Adrenal gland (tissue), 12 donors: Measurements from ENCODE around the gene TOP2A. TPM values are rescaled to one million over a fixed set of nuclear protein-coding genes. Genes with fewer than 3 reads are reported as not detected.

Experiments
- DNase-seq, 7 donors: peaks; one replicate each; pipeline ENCODE4 v3.0.0-alpha.2; 2019 to 2020
- H3K27ac ChIP-seq, 5 donors: fragments of 200-600 bp; sonication (generic) in 4 of 5; 1 replicate in 3 of 5; 2 replicates in 2 of 5; pipeline versions ENCODE4 v1.5.1 to v1.8.0; 2016 to 2020; ENCODE audit warnings: mild to moderate bottlenecking in 1 of 5
- H3K27me3 ChIP-seq: fragments of 200-600 bp; 2 replicates; pipeline ENCODE4 v1.8.0; 2021
- H3K36me3 ChIP-seq, 2 donors: fragments of 200-600 bp; replicated peaks in 1 of 2; 1 replicate in 1 of 2; 2 replicates in 1 of 2; pipeline versions ENCODE4 v1.5.1 to v1.8.0; 2018 to 2022
- H3K4me1 ChIP-seq, 2 donors: fragments of 200-600 bp; replicated peaks in 1 of 2; 1 replicate in 1 of 2; 2 replicates in 1 of 2; pipeline versions ENCODE4 v1.5.1 to v1.8.0; 2018 to 2021
- H3K4me3 ChIP-seq, 4 donors: fragments of 200-600 bp; sonication (generic) in 3 of 4; one replicate each; pipeline ENCODE4 v1.5.1; 2016 to 2018
- H3K9me3 ChIP-seq, 3 donors: fragments of 200-600 bp; sonication (generic) in 1 of 3; replicated peaks in 1 of 3; 1 replicate in 2 of 3; 2 replicates in 1 of 3; pipeline versions ENCODE4 v1.5.1 to v1.8.0; 2016 to 2021
- CTCF ChIP-seq, 6 experiments: fragments of 450-650 bp in 4 of 6; fragments of 200-600 bp in 2 of 6; sonication (generic) in 1 of 6; IDR thresholded peaks; 1 replicate in 5 of 6; 2 replicates in 1 of 6; pipeline versions ENCODE4 v1.5.1 to v1.8.0; 2016 to 2021; ENCODE audit warnings: antibody characterized with exemption in 6 of 6, mild to moderate bottlenecking in 2 of 6, moderate library complexity in 1 of 6
- POLR2A ChIP-seq, 2 donors: fragments of 450-650 bp; IDR thresholded peaks; one replicate each; pipeline ENCODE4 v1.6.1; 2017; ENCODE audit warnings: antibody characterized with exemption in 2 of 2, mild to moderate bottlenecking in 2 of 2, moderate library complexity in 1 of 2
- WGBS, 4 donors: extraction: QIAGEN DNeasy Blood & Tissue Kit in 2 of 4; methylation state at CpG; one replicate each; pipeline versions ENCODE4 v1.1.5 to v1.1.7; 2013 to 2017; 5-methylcytosine and 5-hydroxymethylcytosine counted together
- intact Hi-C, 2 donors: fragments of 100-400 bp; cut with DNase I; formaldehyde crosslinking; loops; one replicate each; pipeline versions ENCODE4 v1.14.1 to v1.15.0; 2022 to 2023
- polyA plus RNA-seq, 3 donors: library from polyadenylated mRNA; stranded (reverse); fragments of 200-250 nt in 2 of 3; fragments of 350-450 nt in 1 of 3; fragmentation: Illumina TruSeq in 1 of 3; extraction: RNeasy Lipid Tissue Mini Kit (QIAGEN cat#74804) in 1 of 3; gene quantifications; one replicate each; pipeline ENCODE4 v1.2.3, GENCODE V29; 2013 to 2014
- total RNA-seq, 9 donors: library from RNA; depleted of rRNA in 4 of 9; stranded (reverse); fragments of >200 nt in 4 of 9; fragments of 120-200 nt in 1 of 9; fragmentation: NEBNext Ultra II Directional in 1 of 9; extraction: Animal tissue kit (Norgen Biotek cat#: 25700) in 1 of 9; gene quantifications; one replicate each; pipeline versions ENCODE4 v1.1.0 to v1.2.4, GENCODE V29; 2013 to 2023
- donor health status: healthy with polysubstance abuse.
- donor health status: Bipolar disorder and iron deficiency.
- donor health status: DM: yes; HTN: yes; CAD: no.
- donor health status: DM: no; HTN: no; CAD: no.
- donor health status: DM: no; HTN: no; CAD: no.
- donor health status: DM: yes; HTN: yes; CAD: no.

Gene TOP2A
- total and polyA plus RNA-seq, 12 donors: 0.32 to 51.1 (median 3.8) TPM

GRCh38 chr17:40442392-40443195, 24.9 kb upstream of the TOP2A start:
- TF ChIP-seq POLR2A (IDR thresholded peaks at IDR 0.05) (no peak), CTCF (IDR thresholded peaks at IDR 0.05) (peak in 1 of 6 experiments; percentile 19)
- DNase-seq: peak in 1 of 7 donors; percentile 35
- H3K36me3 ChIP-seq: no peaks in the 10 kb centered on the region
- 47 to 62% (median 53%) methylated on average over 9 to 29 of the region's 29 CpGs for WGBS, 4 donors
- no peaks in the 10 kb centered on the region for H3K27me3 ChIP-seq
- peaks cover 0 to 16% of the 10 kb centered on the region in 2 donors for H3K4me1 ChIP-seq
- H3K4me3 ChIP-seq: peak overlapping the region in 2 of 4 donors; percentile 16 to 60
- intact Hi-C loops: loop anchor here (2.0 to 10.0 kb wide), 4 partner anchors 90 to 122 kb away; partner anchors contain the start of gene CCR7 (in 1 of the 2)
- no peaks in the 10 kb centered on the region for H3K9me3 ChIP-seq
- H3K27ac ChIP-seq: peak overlapping the region in 4 of 5 donors; percentile 64 to 97 (median 81)

- H3K27ac ChIP-seq: no peak overlapping the region
- intact Hi-C loops: loop anchor here (5.0 to 10.0 kb wide), 3 partner anchors 92 to 125 kb away; partner anchors contain the start of gene CCR7 (in 1 of the 2)
- H3K9me3 ChIP-seq: no peaks in the 10 kb centered on the region
- H3K36me3 ChIP-seq: no peaks in the 10 kb centered on the region
- peak in 1 of 7 donors; percentile 9 for DNase-seq
- WGBS, 4 donors: 53 to 73% (median 68%) methylated on average over 4 of the region's 4 CpGs
- no peaks in the 10 kb centered on the region for H3K27me3 ChIP-seq
- H3K4me3 ChIP-seq: no peak overlapping the region
- TF ChIP-seq POLR2A (IDR thresholded peaks at IDR 0.05) (no peak), CTCF (IDR thresholded peaks at IDR 0.05) (no peak)
- H3K4me1 ChIP-seq: peaks cover 0 to 7% of the 10 kb centered on the region in 2 donors
Measured at GRCh38 chr17:40440166-40440565, 22.5 kb upstream of the TOP2A start.

- peak in 1 of 7 donors; percentile 10 for DNase-seq
- Histone ChIP-seq H3K4me3 (no peak overlapping the region), H3K36me3 (no peaks in the 10 kb centered on the region), H3K27ac (no peak overlapping the region), H3K27me3 (no peaks in the 10 kb centered on the region), H3K9me3 (no peaks in the 10 kb centered on the region), H3K4me1 (peaks cover 0 to 1% of the 10 kb centered on the region in 2 donors)
- TF ChIP-seq CTCF (IDR thresholded peaks at IDR 0.05) (no peak), POLR2A (IDR thresholded peaks at IDR 0.05) (no peak)
- intact Hi-C loops: no loop called here
- 89 to 92% (median 91%) methylated on average over 4 to 5 of the region's 5 CpGs for WGBS, 4 donors
Measured at GRCh38 chr17:40437095-40437732, 19.5 kb upstream of the TOP2A start.

GRCh38 chr17:40436636-40437035, 18.9 kb upstream of the TOP2A start:
- no peaks in the 10 kb centered on the region for H3K9me3 ChIP-seq
- H3K4me1 ChIP-seq: no peaks in the 10 kb centered on the region
- intact Hi-C loops: no loop called here
- no peak overlapping the region for H3K27ac ChIP-seq
- peak in 1 of 7 donors; percentile 3 for DNase-seq
- no peaks in the 10 kb centered on the region for H3K36me3 ChIP-seq
- 67 to 83% (median 76%) methylated on average over 4 to 5 of the region's 5 CpGs for WGBS, 4 donors
- no peak overlapping the region for H3K4me3 ChIP-seq
- no peaks in the 10 kb centered on the region for H3K27me3 ChIP-seq
- TF ChIP-seq POLR2A (IDR thresholded peaks at IDR 0.05) (no peak), CTCF (IDR thresholded peaks at IDR 0.05) (no peak)
